ENCODE measurements around the gene NXPE3.

- peak; percentile 35 for TF ChIP-seq CTCF (IDR thresholded peaks at IDR 0.05; ENCODE audit: insufficient read depth, low read length)
- TF ChIP-seq REST (IDR thresholded peaks at IDR 0.05; ENCODE audit: insufficient replicate concordance, low read depth): no peak
- no peak for TF ChIP-seq POLR2AphosphoS5 (IDR thresholded peaks at IDR 0.05; ENCODE audit: low read depth)
- peak; percentile 35; the same call in 1 of the 2 replicates for TF ChIP-seq SPI1 (IDR thresholded peaks at IDR 0.05; ENCODE audit: borderline replicate concordance, low read depth)
- TF ChIP-seq GABPA (IDR thresholded peaks at IDR 0.05; ENCODE audit: low read depth): no peak
These were observed 30.4 kb downstream of the NXPE3 start for GRCh38 chr3:101809178-101810021.

Data from HL-60 (cell line).